Lung (tissue), 12 donors: ENCODE data around the gene EGFLAM. TPM values are rescaled to one million over a fixed set of nuclear protein-coding genes. Genes with fewer than 3 reads are reported as not detected.
A peak's percentile ranks its signal among the peaks of the same experiment; 100 is the strongest.

Experiments
- ATAC-seq: fragments of 200-7000 bp; cut with Tn5 transposase; one replicate; pipeline ENCODE4 v1.9.1; 2020; ENCODE audit warnings: moderate number of reproducible peaks; ENCODE audit not compliant: insufficient read depth, low FRiP score
- DNase-seq, 3 donors: peaks; one replicate each; pipeline ENCODE4 v3.0.0-alpha.2; 2013 to 2017
- H3K27ac ChIP-seq, 2 donors: one replicate each; pipeline ENCODE4 v1.5.1; 2013; ENCODE audit warnings: mild to moderate bottlenecking in 2 of 2, moderate library complexity in 2 of 2, control low read depth in 1 of 2, inconsistent platforms in 1 of 2, low read depth in 1 of 2, low read length in 1 of 2
- H3K27me3 ChIP-seq, 3 donors: one replicate each; pipeline ENCODE4 v1.5.1; 2013; ENCODE audit warnings: low read length in 2 of 3; ENCODE audit not compliant: control insufficient read depth in 3 of 3, insufficient read depth in 3 of 3
- H3K36me3 ChIP-seq, 4 donors: one replicate each; pipeline ENCODE4 v1.5.1; 2013; ENCODE audit warnings: low read length in 4 of 4, mild to moderate bottlenecking in 1 of 4, moderate library complexity in 1 of 4; ENCODE audit not compliant: control insufficient read depth in 4 of 4, insufficient read depth in 4 of 4
- H3K4me1 ChIP-seq, 5 donors: one replicate each; pipeline ENCODE4 v1.5.1; 2013; ENCODE audit warnings: low read length in 5 of 5, mild to moderate bottlenecking in 2 of 5, moderate library complexity in 1 of 5; ENCODE audit not compliant: control insufficient read depth in 5 of 5, insufficient read depth in 5 of 5
- H3K4me3 ChIP-seq: one replicate; pipeline ENCODE4 v1.5.1; 2013; ENCODE audit warnings: mild to moderate bottlenecking, control low read depth, moderate library complexity
- H3K9ac ChIP-seq, 2 donors: one replicate each; pipeline ENCODE4 v1.5.1; 2013; ENCODE audit warnings: low read length in 2 of 2, control low read depth in 1 of 2; ENCODE audit not compliant: insufficient read depth in 1 of 2
- H3K9me3 ChIP-seq, 4 donors: one replicate each; pipeline ENCODE4 v1.5.1; 2013; ENCODE audit warnings: low read length in 3 of 4, mild to moderate bottlenecking in 1 of 4, moderate library complexity in 1 of 4; ENCODE audit not compliant: control insufficient read depth in 4 of 4, insufficient read depth in 3 of 4
- WGBS, 2 donors: extraction: QIAGEN DNeasy Blood & Tissue Kit; methylation state at CpG; one replicate each; pipeline ENCODE4 v1.1.7; 2013; 5-methylcytosine and 5-hydroxymethylcytosine counted together
- polyA plus RNA-seq, 2 donors: library from polyadenylated mRNA; stranded (reverse); fragments of 200-250 nt; gene quantifications; one replicate each; pipeline ENCODE4 v1.2.1, GENCODE V29; 2013
- total RNA-seq, 2 donors: library from RNA; depleted of rRNA in 1 of 2; stranded (reverse); fragments of >200 nt in 1 of 2; gene quantifications; one replicate each; pipeline ENCODE4 v1.2.1, GENCODE V29; 2014 to 2021
- TF ChIP-seq, protein P1 (sequence below): IDR thresholded peaks from 2 replicates; pipeline ENCODE4 v1.5.1; 2012; ENCODE audit warnings: mild to moderate bottlenecking; ENCODE audit errors: control extremely low read depth, extremely low read depth
- donor health status: control.
- donor health status: control.
- donor health status: Bipolar disorder and iron deficiency.
- donor health status: healthy.
- donor health status: DM: yes; HTN: yes; CAD: no.

The EGFLAM gene
- total and polyA plus RNA-seq, 4 donors = 0.41 to 7.6 (median 1.3) TPM

GRCh38 chr5:38468978-38469706 is 210.8 kb downstream of the EGFLAM start:
- Histone ChIP-seq H3K27ac (peak overlapping the region; percentile 2 to 71), H3K27me3 (no peaks in the 10 kb centered on the region), H3K4me1 (peaks cover 14 to 66% (median 29%) of the 10 kb centered on the region in 5 donors), H3K4me3 (no peak overlapping the region), H3K36me3 (no peaks in the 10 kb centered on the region), H3K9me3 (peaks cover 0 to 2% (median 0%) of the 10 kb centered on the region in 4 donors), H3K9ac (peak overlapping the region in 1 of 2 donors; percentile 19)
- no peak for ATAC-seq
- peak; percentile 66 to 92 (median 89) for DNase-seq
- TF ChIP-seq, protein P1, sequence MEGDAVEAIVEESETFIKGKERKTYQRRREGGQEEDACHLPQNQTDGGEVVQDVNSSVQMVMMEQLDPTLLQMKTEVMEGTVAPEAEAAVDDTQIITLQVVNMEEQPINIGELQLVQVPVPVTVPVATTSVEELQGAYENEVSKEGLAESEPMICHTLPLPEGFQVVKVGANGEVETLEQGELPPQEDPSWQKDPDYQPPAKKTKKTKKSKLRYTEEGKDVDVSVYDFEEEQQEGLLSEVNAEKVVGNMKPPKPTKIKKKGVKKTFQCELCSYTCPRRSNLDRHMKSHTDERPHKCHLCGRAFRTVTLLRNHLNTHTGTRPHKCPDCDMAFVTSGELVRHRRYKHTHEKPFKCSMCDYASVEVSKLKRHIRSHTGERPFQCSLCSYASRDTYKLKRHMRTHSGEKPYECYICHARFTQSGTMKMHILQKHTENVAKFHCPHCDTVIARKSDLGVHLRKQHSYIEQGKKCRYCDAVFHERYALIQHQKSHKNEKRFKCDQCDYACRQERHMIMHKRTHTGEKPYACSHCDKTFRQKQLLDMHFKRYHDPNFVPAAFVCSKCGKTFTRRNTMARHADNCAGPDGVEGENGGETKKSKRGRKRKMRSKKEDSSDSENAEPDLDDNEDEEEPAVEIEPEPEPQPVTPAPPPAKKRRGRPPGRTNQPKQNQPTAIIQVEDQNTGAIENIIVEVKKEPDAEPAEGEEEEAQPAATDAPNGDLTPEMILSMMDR = no peak
- 69 to 79% methylated on average over 18 of the region's 18 CpGs for WGBS, 2 donors

DNA sequence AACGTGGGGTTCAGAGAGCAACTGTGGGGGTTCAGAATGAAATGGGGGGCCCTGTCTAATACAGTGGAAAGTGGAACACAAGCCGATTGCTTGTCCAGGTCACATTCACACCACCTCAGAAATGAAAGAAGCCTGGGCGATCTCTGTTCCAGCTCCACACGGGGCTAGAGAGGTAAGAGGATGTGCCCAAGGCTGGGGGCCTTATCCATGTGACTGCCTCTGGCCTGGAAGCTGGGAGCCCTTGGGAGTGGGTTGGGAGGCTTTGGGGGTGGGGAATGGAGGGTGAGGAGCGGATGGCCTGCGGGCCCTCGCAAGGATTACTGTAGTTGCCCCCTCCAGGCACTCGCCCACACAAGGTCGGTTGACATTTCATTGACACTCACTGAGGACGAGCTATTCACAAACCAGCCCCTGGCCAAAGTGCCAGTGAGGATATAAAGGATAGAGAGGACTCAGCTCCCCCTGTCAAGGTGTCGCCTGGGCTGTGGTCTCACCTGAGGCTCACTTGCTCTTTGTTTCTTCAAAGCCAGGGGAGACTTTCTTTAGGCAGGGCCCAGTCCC is 211.4 kb downstream of the EGFLAM start:
- TF ChIP-seq, protein P1 = no peak
- peaks cover 0 to 2% (median 0%) of the 10 kb centered on the region in 4 donors for H3K9me3 ChIP-seq
- H3K9ac ChIP-seq = peak overlapping the region in 1 of 2 donors; percentile 19
- H3K4me1 ChIP-seq = peaks cover 7 to 60% (median 27%) of the 10 kb centered on the region in 5 donors
- DNase-seq = no peak
- no peak for ATAC-seq
- H3K36me3 ChIP-seq = no peaks in the 10 kb centered on the region
- no peak overlapping the region for H3K27ac ChIP-seq
- H3K4me3 ChIP-seq = no peak overlapping the region
- no peaks in the 10 kb centered on the region for H3K27me3 ChIP-seq
- 88 to 89% methylated on average over 11 of the region's 11 CpGs for WGBS, 2 donors

DNA sequence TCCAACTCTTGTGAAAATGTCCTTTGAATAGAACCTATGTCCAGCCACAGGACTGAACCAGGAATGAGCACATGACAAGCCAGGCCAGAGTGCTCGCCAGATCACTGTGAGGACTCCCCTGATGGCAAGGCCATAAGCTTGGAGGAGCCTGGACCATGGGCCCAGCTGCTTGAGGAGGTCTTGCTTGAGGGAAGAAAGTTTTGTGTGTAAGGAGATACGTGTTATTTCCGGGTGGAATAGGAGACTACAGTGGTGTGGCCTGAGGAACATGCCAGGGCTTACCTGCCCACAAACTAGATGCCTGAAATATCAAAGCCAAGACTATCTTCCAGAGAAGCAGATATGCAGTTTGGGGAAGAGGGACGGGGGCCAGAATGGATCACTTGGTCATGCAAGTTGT is 213.3 kb downstream of the EGFLAM start:
- no peaks in the 10 kb centered on the region for H3K27me3 ChIP-seq
- H3K9ac ChIP-seq = no peak overlapping the region
- ATAC-seq (no peak), DNase-seq (no peak)
- no peaks in the 10 kb centered on the region for H3K36me3 ChIP-seq
- WGBS, 2 donors = 88 to 95% methylated on average over 4 of the region's 4 CpGs
- TF ChIP-seq, protein P1 = no peak
- H3K4me1 ChIP-seq = peaks cover 3 to 42% (median 25%) of the 10 kb centered on the region in 5 donors
- H3K4me3 ChIP-seq = no peak overlapping the region
- H3K9me3 ChIP-seq = no peaks in the 10 kb centered on the region
- no peak overlapping the region for H3K27ac ChIP-seq
